GM21737 (cell line): ENCODE measurements around the gene L1TD1.
"Not testable (repeated sequence)": the region's sequence is repeated elsewhere in the genome, so short reads cannot be mapped to it uniquely, and the experiment has no call there.

Source experiments
- ATAC-seq: cut with Tn5 transposase; IDR thresholded peaks from one replicate; pipeline ENCODE4 v1.9.1; 2021; ENCODE audit warnings: mild to moderate bottlenecking, moderate library complexity; ENCODE audit not compliant: unreplicated experiment

Gene L1TD1

GRCh38 chr1:62198069-62198780 lies 3.6 kb downstream of the L1TD1 start:
- ATAC-seq = no peak

- ATAC-seq = no peak
Observed at GRCh38 chr1:62198781-62199125, 4.1 kb downstream of the L1TD1 start.

GRCh38 chr1:62207187-62207586 lies 12.5 kb downstream of the L1TD1 start:
- no peak for ATAC-seq

GRCh38 chr1:62208087-62208486 lies 13.4 kb downstream of the L1TD1 start:
- no peak for ATAC-seq

- no peak for ATAC-seq
Observed at GRCh38 chr1:62208970-62209369, 14.3 kb downstream of the L1TD1 start.

- ATAC-seq = no peak
Observed at GRCh38 chr1:62209931-62210595, 15.4 kb downstream of the L1TD1 start.

GRCh38 chr1:62210960-62211359 lies 16.3 kb downstream of the L1TD1 start:
- ATAC-seq = no peak

GRCh38 chr1:62212411-62212810 lies 17.8 kb downstream of the L1TD1 start:
- no peak for ATAC-seq

- ATAC-seq = no peak
Observed at GRCh38 chr1:62213075-62213914, 18.6 kb downstream of the L1TD1 start.

- ATAC-seq = no peak
Observed at GRCh38 chr1:62218604-62219003, 24.0 kb downstream of the L1TD1 start.

GRCh38 chr1:62220456-62220855 lies 25.8 kb downstream of the L1TD1 start:
- not testable (repeated sequence) for ATAC-seq

GRCh38 chr1:62221171-62221570 lies 26.5 kb downstream of the L1TD1 start:
- ATAC-seq = no peak

GRCh38 chr1:62222321-62222720 lies 27.7 kb downstream of the L1TD1 start:
- ATAC-seq = no peak

GRCh38 chr1:62224182-62224581 lies 29.5 kb downstream of the L1TD1 start:
- no peak for ATAC-seq

GRCh38 chr1:62227496-62227895 lies 32.8 kb downstream of the L1TD1 start:
- ATAC-seq = no peak

GRCh38 chr1:62228136-62228882 lies 33.7 kb downstream of the L1TD1 start:
- ATAC-seq = no peak

GRCh38 chr1:62228883-62229187 lies 34.2 kb downstream of the L1TD1 start:
- no peak for ATAC-seq

GRCh38 chr1:62229468-62229867 lies 34.8 kb downstream of the L1TD1 start:
- no peak for ATAC-seq

GRCh38 chr1:62229932-62230331 lies 35.3 kb downstream of the L1TD1 start:
- ATAC-seq = no peak

GRCh38 chr1:62230718-62231117 lies 36.1 kb downstream of the L1TD1 start:
- ATAC-seq = no peak

GRCh38 chr1:62232871-62233278 lies 38.2 kb downstream of the L1TD1 start:
- ATAC-seq = no peak
